ENCODE results near the gene ERCC6L2. TPM values are rescaled to one million over a fixed set of nuclear protein-coding genes. Genes with fewer than 3 reads are reported as not detected.

ERCC6L2 gene
- total and polyA plus RNA-seq, 2 of the 4 experiments (the other 2 are of a cell fraction) = 13.0 to 67.6 TPM

DNA sequence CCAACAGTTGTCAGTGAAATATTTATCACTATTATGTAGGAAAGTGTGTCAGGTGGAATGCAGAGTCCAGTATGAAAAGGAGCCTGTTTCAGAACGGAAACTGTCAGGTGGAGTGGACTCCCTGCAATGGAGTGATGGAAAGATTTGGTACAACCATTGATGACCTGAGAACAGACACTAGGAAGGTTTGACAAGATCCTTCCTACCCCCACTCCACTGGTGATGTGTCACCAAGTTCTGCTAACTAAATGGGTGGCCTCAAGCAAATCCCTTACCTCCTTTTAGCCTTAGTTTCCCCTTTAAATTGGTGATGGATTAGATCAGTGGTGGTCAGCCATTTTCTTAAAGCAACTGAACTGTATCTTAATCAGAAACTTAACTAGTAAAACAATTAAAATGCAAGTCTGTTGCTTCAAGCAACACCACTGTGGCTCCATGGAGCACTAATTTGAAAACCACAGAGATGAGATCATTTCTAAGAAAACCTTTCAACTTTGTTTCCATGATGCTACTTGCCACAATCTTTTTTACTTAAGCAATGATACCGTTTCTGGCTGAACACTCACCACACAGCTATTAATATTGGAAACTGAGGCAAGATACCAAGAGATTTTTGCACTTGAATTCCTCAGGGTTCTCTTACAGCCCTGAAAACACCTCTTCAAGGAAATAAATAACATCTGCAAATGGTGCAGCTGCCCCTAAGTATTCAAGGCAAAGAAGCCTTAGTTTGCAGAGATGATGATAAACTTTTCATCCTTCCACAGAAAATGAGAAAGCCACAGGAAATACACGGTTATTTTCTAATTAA, 140.6 kb downstream of the ERCC6L2 start:
- no peak overlapping the region for H2BK15ac ChIP-seq (ENCODE audit: low read depth, low read length)
- H3K4me2 ChIP-seq (ENCODE audit: low read depth, low read length) = no peak overlapping the region
- DNase-seq = peak; percentile 12
- peaks cover 10% of the 10 kb centered on the region for H3K27me3 ChIP-seq (ENCODE audit: control insufficient read depth, insufficient read depth, low read length)
- ATAC-seq (ENCODE audit: low read depth) = no peak
- no peak overlapping the region for H4K8ac ChIP-seq (ENCODE audit: low read depth in 2 of 2, low read length in 2 of 2)
- H3K4me1 ChIP-seq (ENCODE audit: control insufficient read depth, insufficient read depth, low read length) = no peaks in the 10 kb centered on the region
- no peak overlapping the region for H3K56ac ChIP-seq (ENCODE audit: extremely low read depth, insufficient read depth, low read length)
- H3K9me3 ChIP-seq (ENCODE audit: control insufficient read depth, insufficient read depth, low read length) = no peaks in the 10 kb centered on the region
- H2BK5ac ChIP-seq (ENCODE audit: low read depth, low read length, poor library complexity, severe bottlenecking) = no peak overlapping the region
- no peak overlapping the region for H3K23ac ChIP-seq (ENCODE audit: low read depth, low read length)
- H3K9ac ChIP-seq (ENCODE audit: low read depth, low read length) = no peak overlapping the region
- H2AFZ ChIP-seq (replicated peaks; ENCODE audit: low read length, poor library complexity) = no peak overlapping the region
- H2BK20ac ChIP-seq (ENCODE audit: low read depth, low read length) = no peak overlapping the region
- TF ChIP-seq CEBPB (IDR thresholded peaks at IDR 0.05; ENCODE audit: low read depth, low read length) (no peak), NFE2L2 (IDR thresholded peaks at IDR 0.05; ENCODE audit: low read depth, low read length) (no peak), BHLHE40 (IDR thresholded peaks at IDR 0.05; ENCODE audit: low read depth, low read length) (no peak), MXI1 (IDR thresholded peaks at IDR 0.05; ENCODE audit: borderline replicate concordance, low read depth, low read length) (no peak), CHD1 (IDR thresholded peaks at IDR 0.05; ENCODE audit: low read depth, low read length) (no peak), POLR2A (IDR thresholded peaks at IDR 0.05; ENCODE audit: low read depth, low read length) (no peak), CTCF (conservative IDR thresholded peaks at IDR 0.05; ENCODE audit: low read depth, low read length) (no peak), RAD21 (IDR thresholded peaks at IDR 0.05; ENCODE audit: low read length) (no peak), MAZ (IDR thresholded peaks at IDR 0.05; ENCODE audit: borderline replicate concordance, low read depth, low read length) (no peak), RCOR1 (IDR thresholded peaks at IDR 0.05; ENCODE audit: insufficient replicate concordance, low read length) (no peak), MAFK (IDR thresholded peaks at IDR 0.05; ENCODE audit: low read depth, low read length) (no peak)
- TF ChIP-seq, protein P1, sequence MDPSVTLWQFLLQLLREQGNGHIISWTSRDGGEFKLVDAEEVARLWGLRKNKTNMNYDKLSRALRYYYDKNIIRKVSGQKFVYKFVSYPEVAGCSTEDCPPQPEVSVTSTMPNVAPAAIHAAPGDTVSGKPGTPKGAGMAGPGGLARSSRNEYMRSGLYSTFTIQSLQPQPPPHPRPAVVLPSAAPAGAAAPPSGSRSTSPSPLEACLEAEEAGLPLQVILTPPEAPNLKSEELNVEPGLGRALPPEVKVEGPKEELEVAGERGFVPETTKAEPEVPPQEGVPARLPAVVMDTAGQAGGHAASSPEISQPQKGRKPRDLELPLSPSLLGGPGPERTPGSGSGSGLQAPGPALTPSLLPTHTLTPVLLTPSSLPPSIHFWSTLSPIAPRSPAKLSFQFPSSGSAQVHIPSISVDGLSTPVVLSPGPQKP (IDR thresholded peaks at IDR 0.05; ENCODE audit: borderline replicate concordance, low read depth, low read length) = no peak
- TF ChIP-seq, protein P2, sequence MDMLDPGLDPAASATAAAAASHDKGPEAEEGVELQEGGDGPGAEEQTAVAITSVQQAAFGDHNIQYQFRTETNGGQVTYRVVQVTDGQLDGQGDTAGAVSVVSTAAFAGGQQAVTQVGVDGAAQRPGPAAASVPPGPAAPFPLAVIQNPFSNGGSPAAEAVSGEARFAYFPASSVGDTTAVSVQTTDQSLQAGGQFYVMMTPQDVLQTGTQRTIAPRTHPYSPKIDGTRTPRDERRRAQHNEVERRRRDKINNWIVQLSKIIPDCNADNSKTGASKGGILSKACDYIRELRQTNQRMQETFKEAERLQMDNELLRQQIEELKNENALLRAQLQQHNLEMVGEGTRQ (IDR thresholded peaks at IDR 0.05; ENCODE audit: low read depth, low read length) = no peak
- H2AK9ac ChIP-seq (replicated peaks; ENCODE audit: low read depth, low read length, poor library complexity) = no peak overlapping the region
- POLR2A ChIA-PET (ENCODE audit: unreplicated experiment) = no interaction called here
- BruUV-seq (replicated peaks) = no TSS peak
- H4K91ac ChIP-seq (ENCODE audit: insufficient read depth, low read depth, low read length) = no peak overlapping the region
- H3K18ac ChIP-seq (ENCODE audit: low read depth, low read length) = no peak overlapping the region
- no peak overlapping the region for H3K14ac ChIP-seq (replicated peaks; ENCODE audit: low read depth, low read length)
- H3K9me1 ChIP-seq (ENCODE audit: insufficient read depth, low read length) = no peaks in the 10 kb centered on the region; the same call in 1 of the 2 replicates
- WGBS, 2 experiments (ENCODE audit: extremely low coverage in 2 of 2, insufficient read length in 1 of 2) = no CpG with 5 or more reads among the region's 3 CpGs
- no peaks in the 10 kb centered on the region for H4K20me1 ChIP-seq (ENCODE audit: insufficient read depth, low read length)
- H3K27ac ChIP-seq (ENCODE audit: insufficient read depth, low read length) = no peak overlapping the region
- intact Hi-C loops (cut with micrococcal nuclease) (no loop called here), in situ Hi-C loops (cut with MboI; ENCODE audit: low sequenced_read_pairs) (no loop called here), dilution Hi-C loops (cut with HindIII; ENCODE audit: low sequenced_read_pairs, unreplicated experiment) (no loop called here)
- no peaks in the 10 kb centered on the region for H3K79me1 ChIP-seq (ENCODE audit: low read depth in 1 of 2, low read length in 2 of 2)
- H2BK120ac ChIP-seq (ENCODE audit: low read depth, low read length) = no peak overlapping the region
- H3K4me3 ChIP-seq (ENCODE audit: insufficient read depth, low read depth, low read length) = no peak overlapping the region
- CTCF ChIA-PET = no interaction called here
- H2AK5ac ChIP-seq (ENCODE audit: low read depth, low read length) = no peak overlapping the region
- H3K36me3 ChIP-seq (ENCODE audit: control insufficient read depth, insufficient read depth, low read length) = peaks cover 8% of the 10 kb centered on the region
- H3K4ac ChIP-seq (ENCODE audit: low read depth, low read length) = no peak overlapping the region
- H4K5ac ChIP-seq (ENCODE audit: low read depth, low read length) = no peak overlapping the region
